HG02642 (cell line): ENCODE results near the gene YKT6.

Source experiments
- ATAC-seq: cut with Tn5 transposase; IDR thresholded peaks from one replicate; pipeline ENCODE4 v1.9.1; 2021; ENCODE audit warnings: mild to moderate bottlenecking; ENCODE audit not compliant: unreplicated experiment, poor library complexity

Gene YKT6

GRCh38 chr7:44228571-44229350, 28.0 kb downstream of the YKT6 start:
- ATAC-seq = no peak

GRCh38 chr7:44229546-44230105, 28.8 kb downstream of the YKT6 start:
- no peak for ATAC-seq

GRCh38 chr7:44230286-44230685, 29.5 kb downstream of the YKT6 start:
- ATAC-seq = no peak

GRCh38 chr7:44231088-44231487, 30.3 kb downstream of the YKT6 start:
- no peak for ATAC-seq

- ATAC-seq = no peak
These were observed 31.6 kb downstream of the YKT6 start for GRCh38 chr7:44232396-44232795.

GRCh38 chr7:44232901-44233715, 32.3 kb downstream of the YKT6 start:
- ATAC-seq = no peak

- ATAC-seq = no peak
These were observed 34.3 kb downstream of the YKT6 start for GRCh38 chr7:44235066-44235465.

GRCh38 chr7:44235582-44236332, 35.0 kb downstream of the YKT6 start:
- ATAC-seq = no peak

- ATAC-seq = no peak
These were observed 35.6 kb downstream of the YKT6 start for GRCh38 chr7:44236333-44236728.

- no peak for ATAC-seq
These were observed 36.9 kb downstream of the YKT6 start for GRCh38 chr7:44237696-44238095.

- ATAC-seq = no peak
These were observed 37.4 kb downstream of the YKT6 start for GRCh38 chr7:44238116-44238695.

GRCh38 chr7:44239361-44239760, 38.6 kb downstream of the YKT6 start:
- ATAC-seq = no peak

- no peak for ATAC-seq
These were observed 39.6 kb downstream of the YKT6 start for GRCh38 chr7:44240376-44240775.

- ATAC-seq = no peak
These were observed 40.3 kb downstream of the YKT6 start for GRCh38 chr7:44240983-44241510.

- ATAC-seq = no peak
These were observed 41.3 kb downstream of the YKT6 start for GRCh38 chr7:44242091-44242490.

- no peak for ATAC-seq
These were observed 43.5 kb downstream of the YKT6 start for GRCh38 chr7:44244282-44244681.

GRCh38 chr7:44246396-44247113, 45.8 kb downstream of the YKT6 start:
- no peak for ATAC-seq

- no peak for ATAC-seq
These were observed 47.3 kb downstream of the YKT6 start for GRCh38 chr7:44247868-44248651.
